HG03432 (cell line): ENCODE data around the gene MYO16.
"Not testable (repeated sequence)": the region's sequence is repeated elsewhere in the genome, so short reads cannot be mapped to it uniquely, and the experiment has no call there.

Experiments
- ATAC-seq: cut with Tn5 transposase; IDR thresholded peaks from one replicate; pipeline ENCODE4 v1.9.1; 2021; ENCODE audit warnings: mild to moderate bottlenecking, moderate library complexity; ENCODE audit not compliant: unreplicated experiment

The MYO16 gene

DNA sequence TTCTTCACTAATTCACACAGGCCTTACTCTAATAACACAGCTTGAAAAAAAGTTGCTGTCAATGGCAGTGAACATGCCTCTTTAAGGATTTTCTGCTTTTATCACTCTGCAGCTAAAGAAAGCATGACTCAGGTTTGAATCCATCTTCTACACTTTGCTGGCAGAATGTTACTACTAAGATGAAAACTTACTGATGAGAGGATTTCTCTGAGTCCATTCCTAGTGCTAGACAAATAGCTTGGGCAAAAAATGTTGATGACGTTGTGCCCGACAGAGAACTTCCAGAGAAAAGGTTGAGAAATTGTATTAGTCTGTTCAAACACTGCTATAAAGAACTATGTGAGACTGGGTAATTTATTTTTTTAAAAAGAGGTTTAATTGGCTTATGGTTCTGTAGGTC, 585.0 kb downstream of the MYO16 start:
- no peak for ATAC-seq

DNA sequence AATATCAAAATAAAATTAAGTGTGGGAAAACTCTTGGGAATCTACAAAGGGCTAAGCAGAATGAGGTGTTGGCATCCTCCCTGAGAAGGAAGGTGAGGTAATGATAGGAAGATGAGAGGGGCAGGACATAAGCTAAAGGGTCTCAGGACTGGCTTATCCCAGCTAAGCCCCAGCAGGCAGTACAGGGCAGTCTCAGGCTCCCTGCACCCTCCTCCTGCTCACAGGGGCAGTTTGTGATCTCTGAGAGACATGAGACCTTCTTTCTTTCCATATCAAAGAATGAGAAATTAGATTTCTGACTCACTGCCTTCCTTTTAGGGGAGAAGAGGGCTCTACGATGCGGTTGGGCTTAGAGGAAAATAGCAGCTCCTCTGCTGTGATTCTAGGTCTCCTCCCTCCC, 586.0 kb downstream of the MYO16 start:
- ATAC-seq, result no peak

DNA sequence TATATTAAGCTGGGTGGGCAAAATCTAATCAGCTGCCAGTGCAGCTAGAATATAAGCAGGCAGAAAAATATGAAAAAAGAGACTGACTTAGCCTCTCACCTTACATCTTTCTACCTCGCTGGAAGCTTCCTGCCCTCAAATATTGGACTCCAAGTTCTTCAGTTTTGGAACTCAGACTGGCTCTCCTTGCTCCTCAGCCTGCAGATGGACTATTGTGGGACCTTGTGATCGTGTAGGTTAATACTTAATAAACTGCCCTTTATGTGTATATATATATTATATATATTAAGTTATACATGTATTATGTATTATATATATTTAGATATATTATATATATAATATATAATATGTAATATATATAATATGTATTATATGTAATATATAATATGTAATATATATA, 588.1 kb downstream of the MYO16 start:
- ATAC-seq, result not testable (repeated sequence)

DNA sequence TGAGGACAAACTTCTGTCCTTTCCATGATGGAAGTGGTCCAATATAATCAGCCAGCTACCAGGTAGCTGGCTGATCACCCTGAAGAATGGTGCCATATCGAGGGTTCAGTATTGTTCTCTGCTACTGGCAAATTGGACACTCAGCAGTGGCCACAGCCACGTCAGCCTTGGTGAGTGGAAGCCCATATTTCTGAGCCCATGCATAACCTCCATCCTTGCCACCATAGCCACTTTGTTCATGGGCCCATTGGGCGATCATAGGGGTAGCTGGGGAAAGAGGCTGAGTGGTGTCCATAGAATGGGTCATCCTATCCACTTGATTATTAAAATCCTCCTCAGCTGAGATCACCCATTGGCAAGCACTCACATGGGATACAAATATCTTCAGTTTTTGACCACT, 591.2 kb downstream of the MYO16 start:
- no peak for ATAC-seq

DNA sequence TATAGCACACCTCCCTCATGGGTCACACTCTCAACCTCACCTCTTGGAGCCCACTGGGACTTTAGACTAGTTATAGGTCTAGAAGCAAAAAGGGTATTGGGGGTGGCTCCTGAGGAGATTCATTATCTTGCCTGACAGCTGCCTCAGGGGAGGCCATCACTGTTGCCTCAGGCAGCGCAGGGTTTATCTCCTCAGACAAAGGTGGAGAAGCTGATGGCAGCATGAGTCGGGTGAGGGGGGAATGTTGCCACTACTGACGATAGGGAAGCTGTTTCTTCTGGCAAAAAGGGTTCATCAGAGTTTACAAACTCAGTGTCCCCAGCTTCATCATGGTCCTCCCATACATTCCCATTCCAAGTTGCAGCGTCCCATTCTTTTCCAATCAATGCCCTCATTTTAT, 594.6 kb downstream of the MYO16 start:
- ATAC-seq, result no peak

DNA sequence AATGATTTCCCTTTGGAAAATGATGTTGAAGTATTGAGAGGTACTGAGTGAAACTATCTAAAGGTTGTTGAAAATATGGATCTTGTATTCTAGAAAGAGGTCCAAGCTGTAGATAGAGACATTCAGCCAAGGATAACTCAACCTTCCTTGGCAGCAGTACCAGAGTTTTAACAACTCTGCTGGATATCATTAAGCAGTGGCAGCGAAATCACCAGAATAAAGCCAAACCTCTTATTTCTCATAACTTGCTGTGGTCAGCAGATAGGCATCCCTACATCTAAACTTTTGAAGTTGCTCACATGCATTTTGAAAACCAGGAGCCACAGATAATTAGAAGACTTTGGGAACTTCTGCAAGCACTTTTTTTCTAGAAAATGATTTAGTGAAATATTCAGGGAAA, 597.2 kb downstream of the MYO16 start:
- ATAC-seq, result no peak

DNA sequence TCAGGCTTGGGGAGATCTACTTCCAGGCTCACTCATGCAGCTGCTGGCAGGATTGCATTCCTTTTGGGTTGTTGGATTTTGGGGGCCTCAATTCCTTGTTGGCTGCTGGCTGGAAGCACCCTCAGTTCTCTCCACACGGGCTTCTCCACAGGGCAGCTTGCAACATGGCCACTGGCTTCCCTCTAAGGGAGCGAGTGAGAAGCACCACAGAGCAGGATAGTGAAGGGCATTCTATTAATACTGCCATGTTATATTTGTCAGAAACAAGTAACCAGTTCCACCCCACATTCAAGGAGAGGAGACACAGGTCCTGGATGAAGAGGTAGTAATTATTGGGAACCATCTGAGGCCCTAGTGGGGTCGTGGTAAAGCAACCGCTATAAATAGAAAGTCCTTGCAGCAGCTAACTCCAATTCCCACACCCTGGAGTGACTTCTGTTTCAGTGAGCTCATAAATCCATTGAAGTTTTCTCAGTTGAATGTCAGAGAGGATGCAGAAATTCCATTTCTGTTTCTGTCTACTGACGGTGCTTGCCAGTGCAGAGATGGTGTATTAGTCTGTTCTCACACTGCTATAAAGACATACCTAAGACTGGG, 598.0 kb downstream of the MYO16 start:
- ATAC-seq, result no peak

DNA sequence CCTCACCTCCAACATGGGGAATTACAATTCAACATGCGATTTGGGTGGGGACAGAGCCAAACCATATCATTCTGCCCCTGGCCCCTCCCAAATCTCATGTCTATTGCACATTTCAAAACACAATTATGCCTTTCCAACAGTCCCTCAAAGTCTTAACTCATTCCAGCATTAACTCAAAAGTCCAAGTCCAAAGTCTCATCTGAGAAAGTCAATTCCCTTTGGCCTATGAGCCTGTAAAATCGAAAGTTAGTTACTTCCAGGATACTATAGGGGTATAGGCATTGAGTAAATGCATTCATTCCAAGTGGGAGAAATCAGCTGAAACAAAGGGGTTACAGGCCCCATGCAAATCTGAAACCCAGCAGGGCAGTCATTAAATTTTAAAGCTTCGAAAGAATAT, 598.8 kb downstream of the MYO16 start:
- ATAC-seq, result no peak

DNA sequence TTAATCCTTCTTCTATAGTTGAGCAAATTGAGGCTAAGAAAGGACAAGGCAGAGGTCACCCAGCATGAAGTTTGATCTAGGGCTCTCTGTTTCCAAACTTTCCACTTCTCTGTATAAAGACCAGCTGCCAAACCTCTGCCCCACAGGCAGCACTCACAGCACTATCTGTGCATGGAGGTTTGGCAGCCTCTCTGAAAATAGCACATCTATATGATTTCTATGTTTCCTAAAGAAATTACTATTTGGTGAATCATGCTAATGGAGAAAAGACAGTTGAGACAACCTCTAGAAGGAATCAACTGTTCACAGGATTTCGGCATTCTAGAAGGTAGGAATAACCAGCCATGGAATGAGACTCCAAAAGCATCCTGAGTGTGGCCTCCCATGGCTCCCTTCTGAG, 602.5 kb downstream of the MYO16 start:
- no peak for ATAC-seq

DNA sequence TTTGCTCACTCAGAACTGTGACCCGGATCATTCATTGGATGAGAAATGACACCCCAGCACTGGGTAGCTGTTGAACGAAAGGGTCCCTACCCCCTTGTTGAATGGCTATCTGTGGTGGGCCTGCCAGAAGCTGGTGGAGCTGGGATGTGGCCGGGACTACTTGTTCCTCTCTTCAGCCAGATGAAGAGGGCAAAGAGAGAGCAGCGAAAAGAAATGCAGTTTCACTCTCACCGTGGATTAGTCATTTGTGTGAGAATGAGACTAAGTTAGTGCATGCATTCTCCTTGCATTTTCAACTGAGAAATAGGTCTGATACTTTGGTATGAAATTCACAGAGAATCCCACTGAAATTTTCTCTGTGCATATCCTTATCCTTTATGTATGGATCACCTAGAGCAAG, 603.9 kb downstream of the MYO16 start:
- ATAC-seq, result peak; percentile 86

DNA sequence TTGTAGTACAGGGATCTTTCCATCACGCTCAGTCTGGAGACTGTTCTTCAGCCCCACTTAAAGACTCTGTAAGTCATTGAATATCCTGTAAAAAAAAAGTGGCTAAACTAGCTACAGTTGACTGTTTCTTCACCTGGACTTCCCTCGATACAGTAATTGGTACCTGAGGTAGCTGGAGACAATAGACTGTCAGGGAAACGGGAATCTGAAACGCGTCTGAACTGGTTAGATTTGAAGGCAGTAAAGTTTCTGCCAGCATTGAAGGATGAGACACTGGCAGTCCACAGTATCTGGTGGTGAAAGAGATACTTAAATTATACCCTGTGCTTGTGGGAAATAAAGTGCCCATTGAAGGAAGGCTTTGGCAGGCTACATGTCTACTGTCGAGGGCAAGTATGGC, 606.5 kb downstream of the MYO16 start:
- no peak for ATAC-seq

DNA sequence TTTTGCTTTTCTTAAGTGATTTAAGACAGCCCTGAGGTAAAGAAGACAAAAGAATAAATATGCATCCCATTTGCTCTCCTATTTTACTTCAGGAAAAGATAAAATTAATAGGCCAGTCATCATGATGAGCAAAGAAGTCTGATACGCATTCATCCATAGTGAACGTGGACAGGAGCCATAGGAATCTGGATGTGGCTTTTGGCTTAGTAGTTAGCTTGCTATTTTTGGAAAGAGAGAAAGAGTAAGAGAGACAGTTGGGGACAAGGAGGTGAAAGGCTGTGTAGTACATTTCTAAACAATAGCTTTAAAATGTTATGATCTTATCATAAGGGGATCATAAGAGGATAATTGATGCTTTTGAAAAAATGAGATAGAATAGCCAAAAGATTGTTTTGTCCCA, 611.7 kb downstream of the MYO16 start:
- ATAC-seq, result no peak

DNA sequence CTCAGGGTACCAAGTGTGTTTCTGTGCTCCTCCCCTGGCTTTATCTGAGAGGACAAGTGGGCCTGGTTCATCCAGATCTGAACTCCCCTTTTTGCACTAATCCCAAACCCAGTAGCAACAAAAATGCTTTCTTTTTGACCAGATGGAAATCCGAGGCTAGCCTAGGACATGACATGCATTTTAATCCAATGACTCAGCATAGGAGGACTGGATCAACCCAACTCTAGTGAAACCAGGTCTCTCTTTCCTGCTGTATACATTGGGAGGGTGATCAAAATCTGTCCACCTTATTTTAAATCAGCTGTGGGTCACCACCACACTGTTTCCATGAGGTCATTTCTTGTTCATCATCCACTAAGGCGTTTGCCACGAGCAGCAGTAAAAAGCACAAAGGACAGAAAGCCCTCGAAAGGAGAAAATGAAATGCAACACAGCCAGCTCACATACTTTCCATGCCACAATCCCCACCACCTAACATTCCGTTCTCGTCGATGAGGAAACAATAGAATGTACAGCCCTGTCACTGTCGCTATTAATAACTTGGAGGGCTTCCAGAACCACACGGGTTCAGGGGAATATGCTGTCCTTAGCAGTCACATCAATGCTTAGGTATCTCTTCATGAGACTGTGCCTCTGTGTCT, 614.0 kb downstream of the MYO16 start:
- ATAC-seq, result no peak

DNA sequence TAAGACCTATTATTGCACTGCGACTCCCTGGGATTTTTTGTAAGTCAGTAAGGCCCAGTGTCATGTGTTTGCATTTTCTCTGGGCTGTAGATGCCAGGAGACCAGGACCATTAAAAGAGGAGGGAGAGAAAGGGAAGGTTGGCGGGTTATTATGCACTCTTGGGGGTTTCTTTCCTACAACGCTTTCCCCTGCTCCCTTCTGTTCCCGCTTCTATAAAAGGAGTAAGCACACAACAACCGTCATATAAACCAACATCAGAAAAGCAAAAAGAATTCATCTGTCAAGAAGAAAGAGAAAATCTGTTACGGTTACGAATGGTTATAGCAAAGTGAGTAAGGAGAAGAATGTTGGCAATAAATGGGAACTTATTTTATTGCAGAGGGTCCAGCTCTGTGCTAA, 615.2 kb downstream of the MYO16 start:
- no peak for ATAC-seq

DNA sequence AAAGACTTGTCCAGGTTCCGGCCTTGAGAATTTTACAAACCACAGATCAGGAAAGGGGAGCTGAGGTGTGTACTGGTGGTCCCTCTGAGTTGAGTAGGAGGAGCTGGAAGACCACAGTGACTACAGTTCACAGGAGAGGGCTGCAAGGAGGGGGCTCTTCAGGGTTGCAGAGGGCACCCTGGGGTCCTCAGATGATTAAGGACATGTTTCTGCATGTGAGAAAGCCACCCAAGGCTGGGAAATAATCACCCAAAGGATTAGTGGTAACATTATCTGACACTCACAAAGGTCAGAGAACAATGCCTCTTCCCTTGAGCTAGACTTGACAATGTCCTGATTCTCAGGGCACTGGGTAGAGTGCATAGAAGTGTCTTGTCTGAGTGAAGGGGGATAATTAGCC, 616.6 kb downstream of the MYO16 start:
- no peak for ATAC-seq

DNA sequence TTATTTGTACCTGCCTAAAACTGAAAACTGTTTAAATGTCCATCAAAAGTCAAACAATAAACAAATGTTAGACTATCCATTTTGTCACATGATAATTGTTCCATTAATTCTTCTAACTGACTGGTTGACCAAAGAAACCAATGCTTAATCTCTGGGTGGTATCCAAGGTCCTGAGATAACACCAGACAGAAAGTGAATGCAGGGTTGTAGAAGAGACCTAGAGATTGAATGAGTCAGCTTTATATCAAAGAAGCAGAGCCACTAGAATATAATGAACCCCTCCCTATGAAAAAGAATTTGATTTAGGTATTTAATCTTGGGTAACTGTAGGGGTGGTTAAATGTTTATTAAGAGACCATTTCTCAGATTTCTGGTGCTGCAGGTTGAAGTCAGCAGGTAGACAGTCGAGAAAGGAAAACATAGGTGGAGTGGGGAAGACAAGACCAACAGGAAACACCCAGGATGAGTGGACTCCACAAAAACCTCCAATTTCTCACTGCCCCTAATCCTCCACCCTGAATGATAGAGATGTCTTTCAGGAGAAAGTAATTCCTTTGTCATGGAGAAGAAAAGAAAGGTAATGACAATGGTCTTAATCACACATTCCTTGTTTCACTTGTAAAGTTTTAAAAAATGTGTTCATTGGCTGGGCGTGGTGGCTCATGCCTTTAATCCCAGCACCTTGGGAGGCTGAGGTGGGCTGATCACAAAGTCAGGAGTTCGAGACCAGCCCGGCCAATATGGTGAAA, 620.5 kb downstream of the MYO16 start:
- ATAC-seq, result no peak

DNA sequence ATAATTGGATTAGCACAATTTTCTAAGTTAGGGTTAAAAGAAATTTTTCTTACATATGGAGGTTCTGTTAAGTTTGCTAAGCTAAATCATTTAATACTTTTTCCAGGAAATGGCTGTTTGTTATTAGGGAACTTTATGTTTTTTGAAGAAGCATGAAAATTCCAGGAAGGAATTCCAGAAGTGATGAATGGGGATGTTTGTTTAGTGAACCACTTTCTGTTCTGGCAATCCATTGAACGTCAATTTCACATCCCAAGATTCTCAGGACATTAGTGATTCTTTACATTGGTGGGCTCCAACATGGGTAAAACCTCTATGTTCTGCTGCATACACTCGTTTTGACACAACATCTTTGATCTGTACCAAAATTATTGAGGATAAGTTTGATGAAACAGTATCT, 622.5 kb downstream of the MYO16 start:
- ATAC-seq, result no peak

DNA sequence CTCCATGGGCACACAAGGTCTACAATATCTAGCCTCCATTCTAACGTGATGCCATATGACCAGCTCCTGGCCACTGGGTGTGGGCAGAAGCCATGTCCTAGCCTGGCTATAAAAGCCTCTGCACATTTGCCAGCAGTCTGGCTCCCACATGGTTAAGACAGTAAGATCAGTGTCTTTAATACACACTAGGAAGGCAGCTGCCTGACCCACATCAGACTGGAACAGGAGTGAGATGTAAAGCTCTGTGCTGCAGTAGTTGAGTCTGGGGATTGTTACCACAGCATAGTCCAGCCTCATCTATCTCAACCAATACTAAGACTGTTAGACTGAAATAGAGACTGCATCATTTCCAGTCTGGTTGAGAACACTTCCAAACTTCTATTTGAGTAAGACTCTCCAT, 623.9 kb downstream of the MYO16 start:
- no peak for ATAC-seq

DNA sequence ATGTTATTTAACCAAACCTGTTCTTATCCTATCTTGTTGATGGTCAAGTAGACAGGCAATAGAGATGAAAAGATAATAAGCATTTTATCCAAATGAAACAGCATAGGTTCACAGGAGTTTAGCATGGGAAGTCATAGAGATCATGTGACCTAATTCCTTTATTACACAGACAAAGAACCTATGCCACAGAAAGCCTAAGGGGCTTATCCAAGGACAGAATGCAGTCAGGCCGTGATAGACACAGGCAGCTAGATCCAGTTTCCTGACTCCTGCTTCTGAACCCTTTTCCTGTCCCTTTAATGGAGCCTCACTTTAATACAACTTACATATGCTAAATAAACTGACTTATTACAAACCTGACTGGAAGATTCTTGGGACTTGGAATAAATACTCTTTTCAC, 624.9 kb downstream of the MYO16 start:
- ATAC-seq, result no peak

DNA sequence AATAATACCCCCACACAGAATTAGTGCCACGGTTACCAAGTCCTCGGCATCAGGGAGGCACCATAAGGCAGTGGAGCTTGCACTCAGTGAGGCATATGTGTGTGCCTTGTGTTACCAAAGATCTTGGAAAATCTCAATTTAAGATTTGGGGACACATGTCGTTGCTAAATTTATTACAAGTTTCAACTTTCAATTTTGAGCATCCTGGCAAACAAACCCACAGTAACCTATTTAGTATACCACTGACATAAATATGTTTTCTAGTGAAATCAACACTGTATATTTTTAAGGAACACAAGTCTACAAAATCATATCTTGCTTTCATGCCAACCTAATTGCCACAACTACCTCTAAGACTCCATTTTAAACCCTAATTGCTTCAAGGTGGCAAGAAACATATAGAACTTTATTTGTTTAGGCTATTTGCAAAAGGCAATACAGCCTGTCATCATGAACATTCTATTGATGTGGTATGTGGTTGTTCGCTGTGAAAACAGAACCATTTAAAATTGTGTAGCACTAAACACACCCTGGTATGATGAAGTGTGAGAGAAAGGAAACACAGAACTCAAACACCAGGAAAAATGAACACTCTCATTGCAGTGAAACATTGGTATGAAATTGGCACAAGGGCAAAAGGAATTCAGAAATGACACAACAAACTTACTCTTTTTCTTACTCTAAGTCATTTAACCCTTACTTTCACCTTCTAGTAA, 625.9 kb downstream of the MYO16 start:
- ATAC-seq, result no peak

DNA sequence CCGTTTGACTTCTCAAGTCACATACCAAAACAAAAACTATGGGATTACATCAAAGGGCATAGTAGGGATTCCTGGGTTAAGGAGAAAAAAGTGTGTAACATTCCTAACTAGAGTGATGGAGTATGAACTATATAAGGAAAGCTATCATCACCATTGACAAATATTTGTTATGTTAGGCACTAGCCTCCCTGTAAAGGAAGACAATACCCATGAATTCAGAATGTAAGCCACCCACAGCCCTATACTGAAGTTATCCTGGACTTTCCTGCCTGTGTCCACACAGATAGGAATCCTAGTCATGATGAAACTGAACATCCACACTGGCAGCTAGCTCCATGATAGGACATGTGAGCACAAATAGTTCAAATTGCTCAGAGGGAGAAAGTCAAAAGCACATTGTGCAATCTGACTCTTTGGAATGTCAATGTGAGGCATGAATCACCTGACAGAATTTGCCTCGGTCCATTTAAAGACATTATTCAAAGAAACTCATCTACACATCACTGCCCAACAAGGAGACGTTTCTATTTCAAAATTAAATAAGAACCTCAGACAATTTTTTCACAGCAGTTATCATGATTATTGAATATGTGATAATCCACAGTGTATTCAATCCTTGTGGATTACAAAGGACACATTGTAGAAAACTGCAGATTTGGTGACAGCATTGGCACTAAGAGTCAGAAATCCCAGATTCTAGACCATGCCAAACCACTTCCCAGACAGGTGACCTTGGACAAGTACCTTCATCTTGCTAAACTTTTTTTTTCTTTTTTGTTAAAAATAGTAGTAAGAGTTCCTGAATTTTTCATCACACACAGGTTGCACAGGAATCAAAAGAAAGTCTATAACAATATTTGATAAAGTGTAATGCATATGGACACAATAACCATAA, 627.7 kb downstream of the MYO16 start:
- no peak for ATAC-seq
